Measurements from ENCODE around the gene CCDC170. TPM values are rescaled to one million over a fixed set of nuclear protein-coding genes. Genes with fewer than 3 reads are reported as not detected.

CCDC170 gene
- total and polyA plus RNA-seq, 2 of the 8 experiments (the other 6 are each of a cell fraction or from before 2014, with no cell fraction given): 0.06 to 0.09 TPM

DNA sequence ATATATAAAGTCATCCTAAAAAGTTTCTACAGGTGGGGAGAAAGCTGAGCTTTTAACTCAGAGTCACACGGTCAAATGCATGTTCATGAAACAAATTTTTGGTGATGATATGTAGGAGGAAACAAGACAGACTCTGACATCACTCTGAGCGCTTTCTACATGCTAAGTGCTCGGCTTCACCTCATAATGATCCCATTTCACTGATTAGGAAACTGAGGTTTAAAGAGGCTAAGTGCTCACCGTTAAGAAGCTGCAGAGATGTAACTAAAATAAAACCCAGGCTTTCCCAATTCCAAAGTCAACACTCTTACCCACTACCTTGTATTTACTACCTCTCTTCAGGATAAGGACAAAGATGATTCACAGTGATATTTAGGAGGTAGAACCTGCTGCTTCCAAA is 46.6 kb upstream of the CCDC170 start (continued):
- no peak for TF ChIP-seq KDM1A (IDR thresholded peaks at IDR 0.05; ENCODE audit: borderline replicate concordance, low read length)
- TF ChIP-seq, protein P1, sequence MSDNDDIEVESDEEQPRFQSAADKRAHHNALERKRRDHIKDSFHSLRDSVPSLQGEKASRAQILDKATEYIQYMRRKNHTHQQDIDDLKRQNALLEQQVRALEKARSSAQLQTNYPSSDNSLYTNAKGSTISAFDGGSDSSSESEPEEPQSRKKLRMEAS (IDR thresholded peaks at IDR 0.05): no peak
